GM18519 (cell line): Measurements from ENCODE around the gene BET1L.

Experiments used
- ATAC-seq: cut with Tn5 transposase; IDR thresholded peaks from one replicate; pipeline ENCODE4 v1.9.1; 2021; ENCODE audit warnings: mild to moderate bottlenecking, moderate library complexity; ENCODE audit not compliant: unreplicated experiment, low FRiP score

The BET1L gene

GRCh38 chr11:210803-211180, 3.6 kb upstream of the BET1L start:
- ATAC-seq: no peak

- ATAC-seq: no peak
Measured at GRCh38 chr11:210122-210802, 3.1 kb upstream of the BET1L start.

GRCh38 chr11:209275-210121, 2.3 kb upstream of the BET1L start:
- ATAC-seq: no peak

- no peak for ATAC-seq
Measured at GRCh38 chr11:208917-209260, 1.7 kb upstream of the BET1L start.

- ATAC-seq: no peak
Measured at GRCh38 chr11:208181-208916, 1.1 kb upstream of the BET1L start.

GRCh38 chr11:207863-208180, 623 bp upstream of the BET1L start:
- ATAC-seq: no peak

- ATAC-seq: no peak
Measured at GRCh38 chr11:206526-207207, 532 bp downstream of the BET1L start.

GRCh38 chr11:206002-206384, 1.2 kb downstream of the BET1L start:
- ATAC-seq: no peak

GRCh38 chr11:205221-206001, 1.8 kb downstream of the BET1L start:
- ATAC-seq: no peak

GRCh38 chr11:204587-205109, 2.6 kb downstream of the BET1L start:
- ATAC-seq: no peak

- no peak for ATAC-seq
Measured at GRCh38 chr11:203945-204586, 3.1 kb downstream of the BET1L start.

GRCh38 chr11:203056-203944, 3.9 kb downstream of the BET1L start:
- ATAC-seq: no peak

- ATAC-seq: no peak
Measured at GRCh38 chr11:202490-202889, 4.7 kb downstream of the BET1L start.

GRCh38 chr11:201966-202365, 5.2 kb downstream of the BET1L start:
- ATAC-seq: no peak

- no peak for ATAC-seq
Measured at GRCh38 chr11:200224-201003, 6.8 kb downstream of the BET1L start.

GRCh38 chr11:199782-200181, 7.4 kb downstream of the BET1L start:
- ATAC-seq: no peak

- no peak for ATAC-seq
Measured at GRCh38 chr11:199004-199581, 8.1 kb downstream of the BET1L start.
